Stimulated activated CD8-positive, alpha-beta memory T cell treated with anti-CD3 and anti-CD28 coated beads, Interleukin-4, amount 100 ng/mL, for 4 hours (primary cell): Measurements from ENCODE around the gene CHMP5.
"Not testable (repeated sequence)": the region's sequence is repeated elsewhere in the genome, so short reads cannot be mapped to it uniquely, and the experiment has no call there.

Experiments
- DNase-seq, 2 donors: peaks; one replicate each; pipeline ENCODE4 v3.0.0-alpha.2; 2020; ENCODE audit warnings: low read depth in 2 of 2, low spot score in 1 of 2

CHMP5 gene

DNA sequence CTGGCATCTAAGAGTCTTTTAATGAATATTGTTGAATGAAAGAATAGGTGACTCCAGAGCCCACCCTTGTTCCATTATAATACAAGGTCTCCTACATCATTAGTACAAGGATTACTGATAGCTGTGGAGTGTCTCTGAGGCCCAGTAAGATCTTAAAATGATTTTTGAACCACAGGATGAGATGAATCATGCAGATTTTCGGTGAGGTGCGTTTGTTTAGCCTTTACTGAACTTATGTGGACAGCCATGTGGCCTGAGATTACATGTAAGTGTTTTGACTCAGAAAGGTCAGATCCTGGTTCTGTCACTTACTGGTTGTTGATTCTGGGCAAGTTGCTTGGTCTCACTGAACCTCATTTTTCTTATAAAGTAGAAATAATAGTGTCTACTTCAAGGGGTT is 47.1 kb downstream of the CHMP5 start:
- no peak for DNase-seq

DNA sequence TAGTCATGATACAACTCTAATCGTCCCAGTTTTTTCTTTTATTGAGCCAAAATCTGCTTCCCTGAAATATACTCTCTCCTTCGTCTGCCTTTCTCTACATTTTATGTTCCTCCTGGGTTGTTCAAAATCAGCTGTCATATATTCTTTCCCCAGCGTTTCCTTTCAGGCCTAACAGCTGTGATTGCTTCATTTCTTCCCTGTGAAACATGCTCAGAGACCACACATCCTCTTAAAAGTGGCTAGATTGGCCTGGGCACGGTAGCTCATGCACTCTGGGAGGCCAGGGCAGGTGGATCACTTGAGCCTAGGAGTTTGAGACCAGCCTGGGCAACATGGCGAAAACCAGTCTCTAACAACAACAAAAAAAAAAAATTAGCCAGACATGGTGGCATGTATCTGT is 50.5 kb downstream of the CHMP5 start:
- DNase-seq = no peak

DNA sequence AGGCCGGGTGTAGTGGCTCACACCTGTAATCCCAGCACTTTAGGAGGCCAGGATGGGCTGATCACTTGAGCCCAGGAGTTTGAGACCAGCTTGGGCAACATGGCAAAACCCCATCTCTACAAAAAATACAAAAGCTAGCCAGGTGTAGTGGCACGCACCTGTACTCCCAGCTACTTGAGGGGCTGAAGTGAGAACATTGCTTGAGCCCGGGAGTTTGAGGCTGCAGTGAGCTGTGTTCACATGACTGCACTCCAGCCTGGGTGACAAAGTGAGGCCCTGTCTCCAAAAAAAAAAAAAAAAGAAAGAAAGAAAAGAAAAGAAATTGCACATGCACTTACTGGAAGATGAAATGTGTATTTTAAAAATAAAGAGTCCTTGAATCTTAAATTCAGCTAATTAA is 52.3 kb downstream of the CHMP5 start:
- not testable (repeated sequence) for DNase-seq

DNA sequence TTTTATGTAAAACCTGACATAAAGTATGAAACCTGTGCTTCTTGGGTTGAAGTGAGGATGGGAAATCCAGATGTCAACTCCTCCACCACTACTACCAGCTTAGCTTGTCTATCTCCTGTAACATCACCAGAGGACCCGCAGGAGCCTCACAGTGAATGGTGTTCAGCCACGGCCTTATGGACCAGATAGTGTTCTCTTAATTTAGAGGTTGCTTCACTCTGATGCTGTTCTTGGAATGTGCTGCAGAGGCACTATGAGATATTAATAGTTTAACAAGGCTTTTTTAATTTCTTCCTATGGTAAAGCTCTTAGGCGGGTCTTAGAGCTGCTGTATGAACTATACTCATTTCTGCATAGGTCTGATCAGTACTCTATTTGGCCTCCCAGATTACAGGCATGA is 53.4 kb downstream of the CHMP5 start:
- DNase-seq = no peak

DNA sequence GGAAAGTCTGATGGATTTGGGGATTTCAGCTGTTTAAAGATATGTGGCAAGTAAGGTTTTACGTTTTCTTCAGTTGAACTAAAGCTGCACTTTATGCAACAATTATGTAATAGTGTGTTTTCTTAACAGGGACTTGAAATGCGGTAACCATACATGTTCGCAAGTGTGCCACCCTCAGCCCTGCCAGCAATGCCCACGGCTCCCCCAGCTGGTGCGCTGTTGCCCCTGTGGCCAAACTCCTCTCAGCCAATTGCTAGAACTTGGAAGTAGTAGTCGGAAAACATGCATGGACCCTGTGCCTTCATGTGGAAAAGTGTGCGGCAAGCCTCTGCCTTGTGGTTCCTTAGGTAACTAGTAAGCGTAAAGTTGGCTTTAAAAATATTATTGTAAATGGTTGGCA is 53.9 kb downstream of the CHMP5 start:
- DNase-seq = no peak

GRCh38 chr9:33320230-33320567 is 55.4 kb downstream of the CHMP5 start:
- no peak for DNase-seq

DNA sequence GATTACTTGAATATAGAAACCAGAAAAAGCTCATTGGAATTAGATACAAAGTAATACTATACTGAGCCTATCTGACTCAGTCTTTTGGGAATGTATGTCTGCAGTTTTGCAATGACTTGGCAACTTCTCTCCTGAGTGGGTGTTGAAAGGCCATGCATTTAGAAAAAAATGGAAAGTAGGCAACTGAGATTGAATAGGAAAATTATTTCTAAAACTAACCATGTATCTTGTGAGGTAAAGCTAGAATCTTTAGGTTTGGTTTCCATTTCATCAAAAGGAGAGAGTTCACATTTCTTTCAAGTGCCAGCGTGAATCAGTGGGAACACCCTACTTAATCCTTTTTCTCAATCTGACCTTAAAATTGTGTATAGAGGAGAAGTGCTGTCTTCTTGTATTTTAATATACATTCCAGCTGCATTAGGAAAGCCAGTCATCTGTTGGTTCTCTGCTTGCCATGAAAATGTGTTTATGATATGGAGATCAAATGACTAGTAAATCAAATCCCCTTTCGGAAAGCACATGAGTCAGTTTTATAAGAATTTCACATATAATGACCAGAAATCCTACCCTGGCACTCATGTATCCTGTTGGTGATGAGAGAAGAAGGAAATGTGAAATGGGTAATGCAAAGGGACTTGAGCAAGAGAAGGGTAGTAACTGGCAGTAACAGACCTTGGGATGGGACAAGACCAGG is 55.9 kb downstream of the CHMP5 start:
- DNase-seq = no peak

DNA sequence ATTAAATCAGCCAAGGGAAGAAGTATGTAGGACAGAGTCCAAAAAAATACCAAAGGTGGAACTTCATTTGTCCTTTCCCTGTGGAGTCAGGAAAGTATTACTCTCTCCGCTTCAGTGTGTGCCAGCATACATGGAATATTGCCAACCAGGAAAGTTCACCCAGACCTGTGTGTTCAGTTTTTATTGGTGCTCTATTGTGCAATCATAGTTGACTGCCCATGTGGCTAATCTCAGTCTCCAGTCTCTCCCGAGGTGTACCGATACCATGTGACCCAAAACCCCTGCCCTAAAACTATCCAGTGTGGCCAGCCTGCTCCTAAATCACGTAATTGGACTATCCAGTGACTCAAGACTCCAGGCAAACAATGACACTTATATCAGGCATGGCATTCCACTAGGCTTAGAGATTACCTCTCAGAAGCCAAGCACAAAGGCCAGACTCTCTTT is 64.3 kb downstream of the CHMP5 start:
- DNase-seq = no peak

GRCh38 chr9:33329979-33330378 is 65.1 kb downstream of the CHMP5 start:
- DNase-seq = no peak

DNA sequence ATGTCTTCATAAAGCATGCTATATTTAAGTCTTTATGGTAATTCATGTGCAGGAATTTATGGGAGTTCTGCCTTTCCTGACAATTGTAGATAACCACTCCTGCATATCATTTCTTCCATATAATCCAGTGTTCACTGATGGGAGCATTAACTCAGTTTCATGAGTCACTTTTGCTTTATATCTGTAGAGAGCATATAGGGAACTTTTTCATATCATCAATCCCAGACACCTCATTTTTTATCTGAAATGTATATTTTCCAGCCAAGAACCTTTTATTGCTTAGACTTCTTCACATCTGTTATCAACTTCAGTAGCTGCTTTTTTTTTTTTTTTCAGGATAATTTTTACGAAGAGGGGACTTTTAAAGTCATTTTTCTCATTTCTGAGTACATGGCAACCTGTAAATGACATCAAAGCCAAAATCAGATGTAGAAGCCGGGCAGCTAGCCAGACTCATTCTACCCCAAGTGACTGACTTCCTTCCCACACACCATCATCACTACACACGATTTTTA is 66.6 kb downstream of the CHMP5 start:
- no peak for DNase-seq
